Neural progenitor cell (in vitro differentiated cells): Measurements from ENCODE around the gene MKI67. TPM values are rescaled to one million over a fixed set of nuclear protein-coding genes. Genes with fewer than 3 reads are reported as not detected.

Experiments used
- DNase-seq: peaks from one replicate; pipeline ENCODE4 v3.0.0-alpha.2; 2016; ENCODE audit warnings: low spot score
- H2AFZ ChIP-seq: fragments of 200-600 bp; sonication (generic); replicated peaks from 2 replicates; pipeline ENCODE4 v1.6.1; 2016; ENCODE audit warnings: antibody characterized with exemption
- H3F3A ChIP-seq: fragments of 200-600 bp; sonication (generic); 2 replicates; pipeline ENCODE4 v1.6.1; 2016; ENCODE audit warnings: antibody characterized with exemption, low read depth
- H3K27ac ChIP-seq: fragments of 200-600 bp; sonication (generic); 2 replicates; pipeline ENCODE4 v1.5.1; 2016; ENCODE audit warnings: mild to moderate bottlenecking
- H3K27me3 ChIP-seq: fragments of 200-600 bp; sonication (generic); 2 replicates; pipeline ENCODE4 v1.6.1; 2016; ENCODE audit warnings: mild to moderate bottlenecking, moderate library complexity
- H3K36me3 ChIP-seq: fragments of 200-600 bp; sonication (generic); 2 replicates; pipeline ENCODE4 v1.5.1; 2016
- H3K4me1 ChIP-seq: fragments of 200-600 bp; sonication (generic); 2 replicates; pipeline ENCODE4 v1.6.1; 2016; ENCODE audit warnings: mixed run types
- H3K4me2 ChIP-seq: fragments of 200-600 bp; sonication (generic); 2 replicates; pipeline ENCODE4 v1.6.1; 2016
- H3K4me3 ChIP-seq: fragments of 200-600 bp; sonication (generic); 2 replicates; pipeline ENCODE4 v1.5.1; 2016
- H3K79me2 ChIP-seq: fragments of 200-600 bp; sonication (generic); 2 replicates; pipeline ENCODE4 v1.6.1; 2016; ENCODE audit warnings: low read depth
- H3K9ac ChIP-seq: fragments of 200-600 bp; sonication (generic); 2 replicates; pipeline ENCODE4 v1.6.1; 2016
- H3K9me3 ChIP-seq: fragments of 200-600 bp; sonication (generic); 2 replicates; pipeline ENCODE4 v1.5.1; 2016; ENCODE audit warnings: low read depth
- H4K20me1 ChIP-seq: fragments of 200-600 bp; sonication (generic); 2 replicates; pipeline ENCODE4 v1.6.1; 2016; ENCODE audit warnings: low read depth
- H3K27ac Mint-ChIP-seq: 3 replicates; pipeline ENCODE4 v1.8.0; 2021; ENCODE audit warnings: mixed read lengths
- H3K27me3 Mint-ChIP-seq: 2 replicates; pipeline ENCODE4 v1.8.0; 2022; ENCODE audit warnings: low read depth, mild to moderate bottlenecking, inconsistent platforms, moderate library complexity, mixed read lengths; ENCODE audit not compliant: insufficient read depth
- H3K36me3 Mint-ChIP-seq: 3 replicates; pipeline ENCODE4 v1.8.0; 2021; ENCODE audit warnings: mixed read lengths
- H3K4me1 Mint-ChIP-seq: 3 replicates; pipeline ENCODE4 v1.8.0; 2021; ENCODE audit warnings: mixed read lengths
- H3K4me3 Mint-ChIP-seq: 3 replicates; pipeline ENCODE4 v1.8.0; 2021; ENCODE audit warnings: mild to moderate bottlenecking, moderate library complexity, mixed read lengths
- H3K9me3 Mint-ChIP-seq: 3 replicates; pipeline ENCODE4 v1.8.0; 2020; ENCODE audit warnings: mixed read lengths
- EZH2 ChIP-seq: fragments of 200-600 bp; sonication (generic); IDR thresholded peaks from 2 replicates; pipeline ENCODE4 v1.6.1; 2017; ENCODE audit warnings: antibody characterized with exemption, mild to moderate bottlenecking, moderate library complexity
- EZH2phosphoT487 ChIP-seq: fragments of 200-600 bp; sonication (generic); IDR thresholded peaks from 2 replicates; pipeline ENCODE4 v1.6.1; 2017; ENCODE audit warnings: antibody characterized with exemption
- total RNA-seq: library from RNA; depleted of rRNA; stranded (reverse); fragments of >200 nt; gene quantifications from 2 replicates; pipeline ENCODE4 v1.2.3, GENCODE V29; 2015; ENCODE audit warnings: low replicate concordance
- TF ChIP-seq, protein P1 (sequence below): fragments of 200-600 bp; sonication (generic); IDR thresholded peaks from 2 replicates; pipeline ENCODE4 v1.5.1; 2017; ENCODE audit warnings: antibody characterized with exemption, mild to moderate bottlenecking

MKI67 gene
- total RNA-seq, 1 donor from 2014 or later = 65.8 TPM

- peaks cover 27% of the 10 kb centered on the region for H3K79me2 ChIP-seq
Observed at GRCh38 chr10:128116187-128116586, 10.0 kb downstream of the MKI67 start.

DNA sequence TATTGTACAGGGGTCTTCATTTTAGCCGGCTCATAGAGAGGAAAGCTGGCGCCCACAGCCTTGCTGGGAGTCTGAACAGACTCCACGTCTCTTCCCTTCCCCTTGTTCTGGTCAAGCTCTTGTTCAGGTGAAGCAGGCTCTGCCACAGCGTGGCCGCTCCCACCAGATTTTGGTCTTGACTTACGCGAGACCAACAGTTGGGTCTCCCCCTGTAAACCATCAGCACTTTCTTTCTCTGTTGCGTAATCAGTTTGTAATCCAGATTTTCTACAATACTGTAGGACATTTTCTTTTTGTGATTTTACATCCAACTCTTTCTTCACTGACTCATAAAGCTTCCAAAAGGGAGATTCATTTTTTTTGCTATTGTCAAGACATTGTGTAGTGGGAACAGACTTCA is 10.9 kb downstream of the MKI67 start:
- H3K4me3 ChIP-seq = no peak overlapping the region
- no peak overlapping the region for H2AFZ ChIP-seq
- Mint-ChIP-seq H3K27me3 (no peaks in the 10 kb centered on the region), H3K4me1 (no peaks in the 10 kb centered on the region), H3K27ac (no peak overlapping the region), H3K4me3 (no peak overlapping the region), H3K36me3 (peaks cover 52% of the 10 kb centered on the region), H3K9me3 (no peaks in the 10 kb centered on the region)
- no peaks in the 10 kb centered on the region for H3K9me3 ChIP-seq
- peaks cover 26% of the 10 kb centered on the region for H3K36me3 ChIP-seq
- no peaks in the 10 kb centered on the region for H3F3A ChIP-seq
- no peaks in the 10 kb centered on the region for H3K4me1 ChIP-seq
- TF ChIP-seq EZH2 (no peak), EZH2phosphoT487 (no peak)
- TF ChIP-seq, protein P1, sequence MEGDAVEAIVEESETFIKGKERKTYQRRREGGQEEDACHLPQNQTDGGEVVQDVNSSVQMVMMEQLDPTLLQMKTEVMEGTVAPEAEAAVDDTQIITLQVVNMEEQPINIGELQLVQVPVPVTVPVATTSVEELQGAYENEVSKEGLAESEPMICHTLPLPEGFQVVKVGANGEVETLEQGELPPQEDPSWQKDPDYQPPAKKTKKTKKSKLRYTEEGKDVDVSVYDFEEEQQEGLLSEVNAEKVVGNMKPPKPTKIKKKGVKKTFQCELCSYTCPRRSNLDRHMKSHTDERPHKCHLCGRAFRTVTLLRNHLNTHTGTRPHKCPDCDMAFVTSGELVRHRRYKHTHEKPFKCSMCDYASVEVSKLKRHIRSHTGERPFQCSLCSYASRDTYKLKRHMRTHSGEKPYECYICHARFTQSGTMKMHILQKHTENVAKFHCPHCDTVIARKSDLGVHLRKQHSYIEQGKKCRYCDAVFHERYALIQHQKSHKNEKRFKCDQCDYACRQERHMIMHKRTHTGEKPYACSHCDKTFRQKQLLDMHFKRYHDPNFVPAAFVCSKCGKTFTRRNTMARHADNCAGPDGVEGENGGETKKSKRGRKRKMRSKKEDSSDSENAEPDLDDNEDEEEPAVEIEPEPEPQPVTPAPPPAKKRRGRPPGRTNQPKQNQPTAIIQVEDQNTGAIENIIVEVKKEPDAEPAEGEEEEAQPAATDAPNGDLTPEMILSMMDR = no peak
- H3K9ac ChIP-seq = no peak overlapping the region
- peaks cover 50% of the 10 kb centered on the region for H4K20me1 ChIP-seq
- DNase-seq = no peak
- H3K79me2 ChIP-seq = peaks cover 18% of the 10 kb centered on the region
- no peaks in the 10 kb centered on the region for H3K27me3 ChIP-seq
- H3K27ac ChIP-seq = no peak overlapping the region
- no peak overlapping the region for H3K4me2 ChIP-seq

More at GRCh38 chr10:128116187-128116586, 10.0 kb downstream of the MKI67 start:
- peaks cover 20% of the 10 kb centered on the region for H3K36me3 ChIP-seq
- no peaks in the 10 kb centered on the region for H3K9me3 ChIP-seq
- no peaks in the 10 kb centered on the region for H3K27me3 Mint-ChIP-seq
- H3K9me3 Mint-ChIP-seq = no peaks in the 10 kb centered on the region
- H3K27ac Mint-ChIP-seq = no peak overlapping the region
- H3K4me1 Mint-ChIP-seq = no peaks in the 10 kb centered on the region
- H3K27ac ChIP-seq = no peak overlapping the region
- no peak overlapping the region for H3K4me2 ChIP-seq
- H3K27me3 ChIP-seq = no peaks in the 10 kb centered on the region
- no peak overlapping the region for H2AFZ ChIP-seq
- no peak overlapping the region for H3K4me3 ChIP-seq
- H3K9ac ChIP-seq = no peak overlapping the region
- DNase-seq = no peak
- no peaks in the 10 kb centered on the region for H3F3A ChIP-seq
- TF ChIP-seq EZH2phosphoT487 (no peak), EZH2 (no peak)
- TF ChIP-seq, protein P1 = no peak
- peaks cover 49% of the 10 kb centered on the region for H3K36me3 Mint-ChIP-seq
- H4K20me1 ChIP-seq = peaks cover 50% of the 10 kb centered on the region
- no peaks in the 10 kb centered on the region for H3K4me1 ChIP-seq
- H3K4me3 Mint-ChIP-seq = no peak overlapping the region

DNA sequence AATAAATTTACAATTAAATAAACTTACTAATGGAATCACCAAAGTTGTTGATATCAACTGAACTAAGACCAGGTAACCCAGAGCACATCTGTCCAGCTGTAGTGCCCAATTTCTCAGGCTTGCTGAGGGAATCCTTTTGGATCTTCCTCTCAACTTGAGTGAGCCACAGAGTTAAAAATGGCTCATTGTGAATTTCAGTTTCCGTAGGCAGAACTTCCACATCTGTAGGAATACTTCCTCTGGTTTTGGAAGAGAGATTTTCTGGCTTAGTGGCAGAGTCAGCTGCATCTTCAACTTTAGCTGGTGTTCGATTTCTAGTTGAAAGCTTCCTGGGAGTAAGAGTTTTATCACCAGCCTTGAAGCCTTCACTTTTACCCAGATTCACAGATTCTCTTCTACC is 11.3 kb downstream of the MKI67 start:
- Mint-ChIP-seq H3K36me3 (peaks cover 54% of the 10 kb centered on the region), H3K4me1 (no peaks in the 10 kb centered on the region), H3K9me3 (no peaks in the 10 kb centered on the region), H3K4me3 (no peak overlapping the region), H3K27ac (no peak overlapping the region), H3K27me3 (no peaks in the 10 kb centered on the region)
- Histone ChIP-seq H3K4me2 (no peak overlapping the region), H3K9ac (no peak overlapping the region), H4K20me1 (peaks cover 47% of the 10 kb centered on the region), H2AFZ (no peak overlapping the region), H3K9me3 (no peaks in the 10 kb centered on the region), H3K27ac (no peak overlapping the region), H3K4me3 (no peak overlapping the region), H3K4me1 (no peaks in the 10 kb centered on the region), H3K27me3 (no peaks in the 10 kb centered on the region), H3K36me3 (peaks cover 30% of the 10 kb centered on the region), H3F3A (no peaks in the 10 kb centered on the region), H3K79me2 (peaks cover 15% of the 10 kb centered on the region)
- TF ChIP-seq EZH2 (no peak), EZH2phosphoT487 (no peak)
- TF ChIP-seq, protein P1 = no peak
- no peak for DNase-seq
